GM18519 (cell line): ENCODE measurements around the gene LRTM2.

ENCODE experiments used
- ATAC-seq: cut with Tn5 transposase; IDR thresholded peaks from one replicate; pipeline ENCODE4 v1.9.1; 2021; ENCODE audit warnings: mild to moderate bottlenecking, moderate library complexity; ENCODE audit not compliant: unreplicated experiment, low FRiP score

Gene LRTM2

GRCh38 chr12:1820191-1820895, at the start of gene LRTM2:
Gene LRTM2, plus strand, starts transcription at chr12:1820565. Its CDS starts 7,584 bp downstream, at chr12:1828149.
- no peak for ATAC-seq

GRCh38 chr12:1773937-1774655, 46.3 kb upstream of the LRTM2 start:
- no peak for ATAC-seq

GRCh38 chr12:1776170-1776921, 44.0 kb upstream of the LRTM2 start:
- ATAC-seq: no peak

DNA sequence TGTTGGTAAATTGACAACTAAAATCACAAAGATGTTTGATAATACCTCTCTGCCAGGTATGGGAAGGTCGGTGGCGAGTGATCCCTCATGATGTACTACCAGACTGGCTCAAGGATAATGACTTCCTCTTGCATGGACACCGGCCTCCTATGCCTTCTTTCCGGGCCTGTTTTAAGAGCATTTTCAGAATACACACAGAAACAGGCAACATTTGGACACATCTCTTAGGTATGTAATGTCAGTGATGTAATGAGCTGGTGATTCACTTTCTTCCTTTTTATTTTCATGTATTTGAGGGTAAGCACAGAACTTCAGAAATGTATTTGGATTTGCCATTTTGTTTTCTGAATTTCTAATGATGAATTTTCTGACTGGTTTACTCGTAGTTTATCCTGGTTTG, 42.6 kb upstream of the LRTM2 start:
- ATAC-seq: no peak

DNA sequence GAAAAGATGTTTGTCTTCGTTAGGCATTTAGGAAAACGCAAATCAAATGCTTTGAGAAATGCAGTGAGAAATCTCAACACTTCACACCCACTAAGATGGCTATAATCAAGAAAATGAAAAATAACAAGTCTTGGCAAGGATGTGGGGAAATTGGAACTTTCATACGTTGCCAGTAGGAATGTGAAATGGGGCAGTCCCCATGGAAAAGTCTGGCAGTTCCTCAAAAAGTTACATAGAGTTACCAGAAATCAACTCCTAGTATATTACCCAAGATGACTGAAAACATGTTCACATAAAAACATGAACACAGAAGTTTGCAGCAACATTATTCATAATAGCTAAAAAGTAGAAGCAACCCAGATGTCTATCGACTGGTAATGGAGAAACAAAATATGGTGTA, 41.5 kb upstream of the LRTM2 start:
- no peak for ATAC-seq

DNA sequence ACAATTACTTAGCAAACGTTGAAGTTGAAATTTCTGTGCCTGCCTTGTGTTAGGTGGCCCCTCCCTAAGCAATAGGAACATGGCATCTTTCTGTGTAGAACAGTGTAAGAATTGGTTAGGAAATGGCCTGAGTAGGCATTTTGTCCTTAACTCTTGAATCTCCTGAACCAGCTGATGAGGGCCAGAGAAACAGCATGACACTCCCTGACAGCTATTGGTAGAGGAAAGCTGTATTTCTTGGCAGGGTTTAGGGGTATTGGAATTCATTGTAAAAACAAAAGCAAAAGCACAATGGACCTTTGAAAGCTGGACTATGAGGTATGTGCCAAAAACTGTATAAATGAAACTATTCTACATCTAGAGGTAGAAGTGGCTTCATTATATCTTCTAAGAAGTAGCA, 40.6 kb upstream of the LRTM2 start:
- ATAC-seq: no peak

DNA sequence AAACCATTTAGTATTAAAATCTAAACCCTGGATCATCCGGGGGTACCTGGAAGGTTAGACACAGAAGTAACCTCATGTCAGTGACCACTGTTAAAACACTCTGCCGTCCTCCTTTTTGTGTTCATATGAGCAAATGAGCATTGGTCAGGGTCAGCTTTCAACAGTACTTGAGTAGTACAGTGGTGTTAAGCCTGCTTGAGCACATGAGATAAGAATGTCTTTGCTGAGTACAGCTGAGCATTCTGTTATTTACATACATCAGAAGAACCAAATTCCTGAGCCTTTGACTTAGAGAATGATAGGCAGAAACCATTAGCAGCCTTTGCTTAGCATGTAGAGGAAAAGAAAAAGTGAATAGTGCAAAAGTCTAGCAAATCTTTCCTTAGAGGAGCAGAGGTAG, 38.6 kb upstream of the LRTM2 start:
- no peak for ATAC-seq

- ATAC-seq: no peak
These were observed 38.1 kb upstream of the LRTM2 start for GRCh38 chr12:1782215-1782614.

DNA sequence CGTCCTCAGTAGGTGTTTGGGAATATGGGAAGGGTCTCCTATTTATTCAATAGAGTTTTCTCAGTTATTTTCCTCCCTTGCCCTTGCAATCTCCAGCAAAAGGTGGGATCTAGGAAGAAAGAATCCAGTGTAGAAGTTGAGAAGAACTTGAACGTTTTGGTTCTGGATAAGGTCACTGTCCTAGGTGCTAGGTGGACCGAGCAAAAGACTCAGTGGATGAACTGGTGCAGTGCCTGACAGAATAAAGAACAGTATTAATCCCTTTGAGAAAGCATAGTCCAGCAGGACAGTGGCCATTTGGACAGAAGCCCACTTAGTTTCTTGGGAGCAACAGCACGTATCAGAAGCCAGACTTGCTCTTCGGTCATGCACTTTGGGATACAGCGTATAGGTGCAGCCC, 32.7 kb upstream of the LRTM2 start:
- no peak for ATAC-seq

- no peak for ATAC-seq
These were observed 29.9 kb upstream of the LRTM2 start for GRCh38 chr12:1790444-1790843.

DNA sequence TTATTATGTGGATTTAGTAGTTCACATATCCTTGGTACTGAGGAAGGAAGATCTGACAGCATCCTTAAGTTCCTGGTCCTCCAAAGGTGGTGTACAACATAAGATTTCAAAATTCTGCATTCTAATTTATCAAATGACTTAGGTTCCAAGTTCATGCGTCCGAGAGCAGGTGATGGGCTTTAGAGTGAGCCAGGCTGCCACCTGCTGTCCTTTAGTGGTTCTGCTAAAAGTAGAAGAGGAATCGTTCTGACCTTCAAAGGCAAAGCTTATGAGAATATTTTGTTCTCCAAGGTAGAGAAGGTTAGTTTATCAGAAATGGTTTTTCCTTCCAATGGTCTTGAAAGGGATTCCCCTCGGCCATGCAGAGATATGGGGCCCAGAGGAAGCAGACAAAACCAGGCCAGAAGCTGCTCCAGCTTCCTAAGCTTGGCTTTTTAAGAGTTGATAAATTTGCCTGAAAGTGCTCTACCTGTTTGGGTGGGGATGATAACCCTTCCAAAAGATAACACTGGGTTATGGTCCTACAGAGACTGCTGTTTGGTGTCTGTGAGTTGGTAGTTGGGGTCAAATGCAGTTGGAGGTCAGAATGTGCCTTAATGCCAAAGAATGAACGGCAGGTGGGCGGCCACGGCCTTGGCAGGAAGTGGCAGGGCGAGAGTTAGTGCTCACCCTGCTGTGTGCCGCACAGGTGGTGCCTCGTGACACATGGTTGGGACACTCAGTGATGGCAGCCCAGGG, 29.1 kb upstream of the LRTM2 start:
- ATAC-seq: no peak

DNA sequence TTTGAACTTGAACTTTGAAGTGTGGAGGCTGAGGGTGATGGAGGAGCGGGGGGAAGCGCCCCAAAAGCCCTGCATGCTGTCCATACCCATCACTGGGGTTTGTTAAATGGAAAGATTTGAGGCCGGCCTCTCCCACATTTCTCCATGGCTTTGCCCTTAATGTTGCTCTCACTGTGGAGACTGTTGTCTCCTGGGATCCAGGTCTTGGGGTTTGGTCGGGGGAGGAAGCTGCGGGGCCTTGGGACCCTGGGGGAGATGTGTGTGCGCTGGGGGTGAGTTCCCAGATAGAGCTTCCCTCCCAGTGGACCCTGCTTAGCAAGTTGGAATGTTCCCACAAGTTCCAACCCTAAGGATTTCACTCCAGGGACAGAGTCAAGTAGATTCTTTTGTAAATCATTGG, 28.0 kb upstream of the LRTM2 start:
- no peak for ATAC-seq

DNA sequence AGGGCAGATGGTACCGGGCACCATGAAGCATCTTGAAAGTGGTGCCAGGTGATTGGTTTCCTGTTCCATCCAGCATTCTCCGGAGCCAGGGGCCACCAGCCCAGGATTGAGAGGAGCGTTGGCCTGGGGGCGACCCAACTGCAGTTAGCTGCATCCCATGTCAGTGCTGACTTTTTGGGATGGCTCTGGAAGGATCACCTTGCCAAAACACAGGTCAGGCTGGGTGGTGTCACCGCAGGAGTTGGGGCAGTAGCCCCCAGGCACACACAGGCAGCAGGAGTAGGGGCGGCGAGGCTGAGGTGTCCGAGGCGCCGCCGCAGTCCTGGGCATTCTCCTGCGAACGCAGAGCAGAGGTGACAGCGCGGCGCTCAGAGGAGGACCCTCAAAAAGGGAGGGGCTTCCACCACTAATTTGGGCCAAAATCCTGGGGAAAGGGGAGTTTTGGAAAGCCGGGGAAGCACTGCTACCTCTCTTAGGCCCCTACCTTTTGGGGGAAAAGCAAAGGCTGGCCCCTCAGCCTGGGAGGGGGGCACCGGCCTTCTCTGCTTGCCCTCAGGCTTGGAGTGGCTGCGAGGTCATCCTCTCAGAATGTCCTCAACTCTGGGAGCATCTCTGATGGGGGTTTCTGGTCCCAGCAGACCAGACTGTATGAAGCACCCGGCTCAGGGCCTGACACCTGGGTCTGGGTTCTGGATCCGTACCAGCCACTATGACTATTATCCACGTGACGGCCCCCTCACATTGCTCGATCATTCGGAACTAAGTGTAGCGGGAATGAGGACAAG, 26.7 kb upstream of the LRTM2 start:
- ATAC-seq: no peak

DNA sequence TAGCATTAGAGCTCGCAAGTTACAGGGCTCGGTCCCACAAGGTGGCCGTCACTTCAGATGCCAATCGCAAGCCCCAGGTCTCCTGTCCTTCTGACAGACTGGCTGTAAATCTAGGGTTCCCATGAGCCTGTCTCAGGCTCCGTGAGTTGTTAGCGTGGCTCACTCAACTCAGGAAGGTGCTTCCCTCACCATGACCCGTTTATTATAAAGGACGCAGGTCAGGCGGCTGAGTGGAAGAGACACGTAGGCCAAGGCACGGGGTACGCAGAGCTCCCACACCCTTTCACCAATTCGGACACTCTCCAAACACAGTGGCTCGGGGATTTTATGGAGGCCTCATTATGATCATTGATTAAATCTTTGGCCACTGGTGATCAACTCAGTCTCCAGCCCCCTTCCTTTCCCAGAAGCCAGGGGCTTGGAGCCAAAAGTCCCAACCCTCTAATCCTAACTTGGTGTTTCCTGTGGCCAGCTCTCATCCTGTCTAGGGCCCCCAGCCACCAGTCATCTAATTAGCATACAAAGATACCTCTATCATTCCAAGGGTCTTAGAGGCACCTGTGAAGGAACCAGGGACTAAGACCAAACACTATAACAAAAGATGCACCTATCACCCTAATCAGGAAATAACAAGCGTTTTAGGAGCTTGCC, 25.8 kb upstream of the LRTM2 start:
- ATAC-seq: no peak

DNA sequence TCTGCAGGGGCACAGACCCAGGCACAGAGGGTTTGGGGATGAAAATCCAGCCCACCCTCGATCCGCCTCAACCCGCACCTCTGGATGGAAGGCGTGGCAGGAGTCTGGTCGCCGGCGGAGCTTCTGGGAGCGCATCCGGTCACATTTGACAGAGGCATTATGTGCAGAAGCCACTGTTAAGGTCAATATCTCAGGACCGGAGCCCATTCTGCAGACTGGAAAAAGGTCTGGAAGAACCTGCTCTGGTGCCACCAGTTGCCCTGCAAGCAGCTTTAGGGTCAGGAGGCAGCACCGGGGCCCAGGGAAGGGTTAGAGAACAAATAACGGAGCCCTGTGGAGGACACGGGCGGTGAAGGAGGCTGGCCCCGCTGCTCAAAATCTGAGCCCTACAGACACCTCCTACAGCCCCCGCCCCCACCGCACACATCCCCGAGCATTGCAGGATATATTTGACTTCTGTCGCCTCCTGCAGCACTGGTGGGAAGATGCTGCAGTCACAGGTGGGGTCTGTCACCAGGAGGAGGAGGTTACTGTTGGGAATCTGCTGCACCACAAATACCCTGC, 25.1 kb upstream of the LRTM2 start:
- ATAC-seq: no peak

DNA sequence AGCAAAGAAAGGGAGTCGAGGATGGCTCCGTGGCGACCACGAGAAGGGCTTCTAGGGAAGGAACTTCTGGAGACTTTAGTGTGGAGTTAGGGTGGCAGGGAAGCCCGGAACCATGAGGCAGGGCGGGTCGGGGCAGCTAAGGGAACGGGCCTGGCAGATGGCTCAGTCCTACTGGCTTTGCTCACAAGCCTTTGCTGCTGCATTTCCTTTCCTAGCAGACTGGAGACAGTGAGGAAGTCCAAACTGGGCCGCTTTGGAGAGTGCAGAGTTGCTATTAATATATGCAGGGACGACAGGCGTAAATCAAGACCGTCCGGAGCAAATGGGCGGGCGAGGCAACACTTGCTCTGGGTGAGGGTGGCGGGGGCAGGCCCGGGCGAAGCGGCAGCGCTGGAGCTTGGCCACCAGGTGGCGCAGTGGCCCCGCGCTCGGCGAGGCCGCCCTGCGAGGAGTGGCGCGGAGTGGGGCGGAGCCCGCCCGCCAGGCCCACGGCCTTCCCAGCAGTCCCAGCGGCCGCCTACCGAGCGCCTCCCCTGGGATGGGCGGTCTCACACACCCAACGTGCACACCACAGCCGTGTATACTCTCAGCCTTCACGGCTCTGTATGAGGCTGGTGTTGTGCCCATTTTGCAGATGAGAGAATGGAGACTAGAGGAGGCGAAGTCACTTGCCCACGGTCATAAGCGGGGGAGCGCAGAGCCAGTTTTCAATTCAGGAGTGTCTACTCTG, 24.4 kb upstream of the LRTM2 start:
- ATAC-seq: peak; percentile 67

DNA sequence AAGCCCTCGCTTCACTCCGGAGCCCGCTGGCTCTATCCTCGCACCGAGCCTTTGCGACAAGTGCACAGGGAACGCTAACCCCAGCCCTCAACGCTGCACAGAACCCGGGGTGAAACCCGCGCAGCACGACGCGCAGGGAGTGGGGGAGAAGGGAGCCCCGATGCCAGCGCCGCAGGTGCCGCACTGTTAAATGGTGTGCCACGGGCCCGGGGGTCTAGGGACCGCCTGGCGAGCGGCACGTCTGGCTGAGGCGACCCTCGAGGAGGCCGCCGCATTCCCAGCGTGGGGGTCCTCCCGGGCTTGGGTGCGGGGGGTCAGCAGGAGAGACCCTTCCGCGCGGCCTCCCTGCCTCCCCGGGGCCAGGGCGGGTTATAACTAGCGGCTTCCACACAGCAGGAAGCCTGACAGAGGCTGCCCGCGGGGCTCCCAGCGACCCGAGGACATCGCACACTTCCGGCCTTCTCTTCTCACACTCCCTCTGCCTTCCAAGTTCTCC, 23.8 kb upstream of the LRTM2 start:
- ATAC-seq: no peak
